LNCAP (cell line): ENCODE data around the gene WNK2.

Experiments
- CTCF ChIP-seq: fragments of 450-650 bp; IDR thresholded peaks from 2 replicates; pipeline ENCODE4 v1.5.1; 2017; ENCODE audit warnings: mild to moderate bottlenecking

WNK2 gene

DNA sequence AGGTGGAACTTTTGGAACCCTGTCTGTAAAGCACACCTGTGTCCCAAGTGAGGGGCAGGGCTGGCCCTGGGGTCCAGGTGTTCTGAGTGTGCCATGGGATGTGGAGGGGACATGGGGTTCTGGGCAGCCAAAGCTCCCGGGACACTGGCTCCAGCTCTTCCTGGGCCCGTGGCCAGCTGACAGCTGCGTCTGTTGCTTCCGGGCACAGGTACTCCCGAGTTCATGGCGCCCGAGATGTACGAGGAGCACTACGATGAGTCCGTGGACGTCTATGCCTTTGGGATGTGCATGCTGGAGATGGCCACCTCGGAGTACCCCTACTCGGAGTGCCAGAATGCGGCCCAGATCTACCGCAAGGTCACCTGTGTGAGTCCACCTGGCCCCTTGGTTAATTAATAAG lies 50.7 kb downstream of the WNK2 start:
- TF ChIP-seq CTCF: no peak

GRCh38 chr9:93235300-93235960 lies 51.5 kb downstream of the WNK2 start:
- no peak for TF ChIP-seq CTCF

GRCh38 chr9:93236541-93237206 lies 52.7 kb downstream of the WNK2 start:
- TF ChIP-seq CTCF: no peak

- TF ChIP-seq CTCF: no peak
These were observed 53.6 kb downstream of the WNK2 start for GRCh38 chr9:93237540-93237939.

GRCh38 chr9:93238953-93239925 lies 55.3 kb downstream of the WNK2 start:
- TF ChIP-seq CTCF: no peak

DNA sequence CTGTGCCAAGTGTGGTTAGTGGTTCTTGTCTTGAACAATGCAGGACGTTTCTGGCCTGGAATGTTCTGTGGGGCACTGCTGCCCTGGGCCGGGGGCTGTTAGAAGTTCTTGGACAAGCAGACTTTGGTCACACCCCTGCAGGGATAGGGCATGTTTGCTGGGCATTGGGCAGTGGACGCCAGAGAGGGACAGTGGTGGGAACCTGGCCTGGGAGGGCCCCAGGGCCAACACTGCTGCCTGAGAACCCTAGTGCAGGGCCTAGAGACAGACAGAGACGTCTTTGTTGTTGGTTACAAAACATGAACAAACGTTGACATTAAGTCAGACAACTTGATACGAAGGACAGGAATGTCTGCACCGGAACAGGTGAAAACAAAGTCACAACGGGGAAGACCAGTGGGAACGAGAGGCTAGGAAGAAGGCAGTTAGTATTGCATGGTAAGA lies 57.0 kb downstream of the WNK2 start:
- no peak for TF ChIP-seq CTCF

GRCh38 chr9:93243112-93243511 lies 59.2 kb downstream of the WNK2 start:
- TF ChIP-seq CTCF: no peak
